GM21717 (cell line): ENCODE measurements around the gene BCKDHA.
"Not testable (repeated sequence)": the region's sequence is repeated elsewhere in the genome, so short reads cannot be mapped to it uniquely, and the experiment has no call there.

Experiments
- ATAC-seq: cut with Tn5 transposase; IDR thresholded peaks from one replicate; pipeline ENCODE4 v1.9.1; 2021; ENCODE audit warnings: mild to moderate bottlenecking, moderate library complexity; ENCODE audit not compliant: unreplicated experiment

Gene BCKDHA

GRCh38 chr19:41442473-41443355 lies 45.1 kb downstream of the BCKDHA start, which contains the start of gene ERICH4:
ERICH4 (plus strand) TSS chr19:41443156; CDS start chr19:41443170, 14 bp downstream.
- ATAC-seq = no peak

DNA sequence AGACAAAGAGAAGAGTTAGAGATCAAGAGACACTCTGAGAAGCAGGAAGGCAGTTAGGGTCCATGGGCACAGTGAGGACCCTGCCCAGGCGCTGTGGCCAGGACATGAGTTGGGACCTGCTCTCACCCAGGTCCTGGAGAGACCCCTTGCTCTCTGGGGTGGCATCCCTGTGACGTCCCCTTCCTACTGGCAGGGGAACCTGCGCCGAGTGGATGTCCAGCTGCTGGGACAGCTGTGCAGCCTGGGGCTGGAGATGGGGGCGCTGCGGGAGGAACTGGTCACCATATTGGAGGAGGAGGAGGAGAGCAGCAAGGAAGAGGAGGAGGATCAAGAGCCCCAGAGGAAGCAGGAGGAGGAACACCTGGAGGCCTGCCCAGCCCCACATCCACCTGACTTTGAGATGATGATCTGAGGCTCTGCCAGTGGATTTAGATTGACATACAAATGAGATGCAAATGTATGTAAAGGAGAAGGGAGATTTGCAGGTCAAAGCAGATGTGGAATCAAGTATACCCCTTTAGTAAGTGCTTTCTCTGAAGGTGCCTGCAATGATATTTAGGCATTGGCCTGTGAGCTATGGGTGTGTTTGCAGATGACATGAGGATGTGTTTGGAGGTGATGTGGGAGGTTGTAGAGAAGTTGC lies 46.3 kb downstream of the BCKDHA start:
- ATAC-seq = no peak

- ATAC-seq = no peak
Observed at GRCh38 chr19:41445575-41445974, 48.0 kb downstream of the BCKDHA start.

GRCh38 chr19:41447732-41448332 lies 50.2 kb downstream of the BCKDHA start:
- no peak for ATAC-seq

GRCh38 chr19:41449079-41449864 lies 51.7 kb downstream of the BCKDHA start:
- no peak for ATAC-seq

DNA sequence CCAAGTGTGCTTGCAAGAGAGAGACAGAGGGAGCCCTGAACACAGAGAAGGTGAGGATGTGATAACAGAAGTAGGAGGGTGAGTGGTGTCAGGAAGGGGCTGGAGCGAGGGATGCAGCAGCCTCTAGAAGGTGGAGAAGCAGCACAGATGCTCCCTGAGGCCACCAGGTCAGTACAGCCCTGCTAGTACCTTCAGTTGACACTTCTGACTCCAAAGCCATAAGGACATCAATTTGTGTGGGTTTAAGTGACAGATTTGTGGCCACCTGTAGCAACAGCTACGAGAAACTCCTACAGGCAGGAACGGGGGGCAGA lies 52.2 kb downstream of the BCKDHA start:
- no peak for ATAC-seq

DNA sequence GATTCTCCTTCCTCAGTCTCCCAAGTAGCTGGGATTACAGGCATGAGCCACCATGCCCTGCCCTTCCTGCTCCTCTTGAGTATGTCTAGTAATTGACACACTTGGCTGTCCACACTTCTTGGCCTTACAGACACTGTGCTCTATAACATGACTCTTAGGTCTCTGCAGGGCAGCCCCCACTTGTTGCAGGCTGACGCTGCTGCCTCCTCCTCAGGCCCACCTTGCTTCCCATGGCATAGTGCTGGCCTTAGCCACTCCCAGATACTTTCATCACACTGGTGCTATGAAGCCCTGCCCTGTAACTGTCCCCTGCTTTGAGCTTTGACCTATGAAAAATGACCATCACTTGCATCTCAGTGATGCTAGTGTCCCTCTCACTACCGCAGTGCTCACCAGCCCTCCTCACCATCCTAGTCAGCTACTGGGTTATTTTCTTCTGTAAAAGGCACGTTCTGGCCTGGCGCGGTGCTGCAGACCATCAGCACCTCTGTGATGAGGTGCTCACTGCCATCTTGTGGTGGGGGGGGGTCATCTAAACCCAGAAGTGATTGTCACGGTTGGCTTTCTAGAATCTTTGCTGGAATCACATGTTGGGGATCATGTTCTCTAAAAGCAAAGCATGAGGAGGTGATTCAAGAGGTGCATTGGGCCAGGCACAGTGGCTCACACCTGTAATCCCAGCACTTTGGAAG lies 55.1 kb downstream of the BCKDHA start:
- ATAC-seq = no peak

DNA sequence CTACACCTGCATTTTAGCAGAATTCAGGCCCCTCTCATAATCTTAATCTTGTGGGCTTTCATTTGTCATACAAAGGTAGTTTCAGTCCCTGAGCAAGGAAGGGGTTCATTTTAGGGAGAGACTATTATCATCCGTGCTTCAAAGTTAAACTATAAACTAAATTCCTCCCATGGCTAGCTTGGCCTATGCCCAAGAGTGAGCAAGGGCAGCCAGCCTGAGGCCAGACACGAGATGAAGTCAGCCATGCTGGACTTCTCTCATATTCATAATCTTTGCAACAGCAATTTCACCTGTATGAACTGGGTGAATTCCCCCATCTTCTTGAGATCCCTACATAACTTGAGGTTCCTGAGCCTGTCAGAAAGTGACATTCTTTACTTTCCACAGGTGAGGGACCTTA lies 58.3 kb downstream of the BCKDHA start:
- ATAC-seq = no peak

- no peak for ATAC-seq
Observed at GRCh38 chr19:41456342-41456918, 58.8 kb downstream of the BCKDHA start.

DNA sequence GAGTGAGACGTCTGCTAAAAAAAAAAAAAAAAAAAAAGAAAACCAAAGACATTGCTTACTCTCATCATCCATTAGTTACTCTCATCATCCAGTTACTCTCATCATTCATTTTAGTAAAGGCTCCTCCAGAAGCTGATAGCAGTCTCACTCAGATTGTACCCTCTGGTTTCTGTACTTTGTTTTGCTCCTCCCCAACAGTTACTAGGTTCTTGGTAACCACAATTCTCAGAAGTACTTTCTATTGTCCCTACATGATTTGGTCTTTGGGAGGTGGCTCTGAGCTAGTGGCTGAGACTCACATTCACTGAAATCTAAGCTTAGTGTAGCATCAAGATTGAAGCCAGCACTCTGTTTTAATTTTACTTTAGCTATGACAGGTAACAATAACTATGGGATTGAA lies 59.6 kb downstream of the BCKDHA start:
- no peak for ATAC-seq

DNA sequence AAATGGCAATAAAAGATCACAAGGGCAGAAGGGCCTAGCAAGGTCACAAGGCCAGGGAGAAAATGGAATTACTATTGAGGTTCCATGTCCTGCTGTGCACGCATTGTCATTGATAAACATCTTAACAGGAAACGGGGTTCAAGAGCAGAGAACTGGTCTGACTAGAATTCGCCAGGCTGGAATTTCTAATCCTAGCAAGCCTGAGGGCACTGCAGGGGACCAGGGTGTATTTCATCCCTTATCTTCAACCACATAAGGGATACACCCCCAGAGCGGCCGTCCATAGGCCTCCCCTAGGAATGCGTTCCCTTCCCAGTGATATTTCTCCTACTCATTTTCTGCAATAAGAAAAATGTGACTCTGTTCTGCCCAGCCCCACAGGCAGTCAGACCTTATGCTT lies 64.9 kb downstream of the BCKDHA start:
- no peak for ATAC-seq

GRCh38 chr19:41463257-41464256 lies 65.9 kb downstream of the BCKDHA start:
- ATAC-seq = not testable (repeated sequence)
